Naive thymus-derived CD4-positive, alpha-beta T cell (primary cell): ENCODE results near the gene CASP12. TPM values are rescaled to one million over a fixed set of nuclear protein-coding genes. Genes with fewer than 3 reads are reported as not detected.

ENCODE experiments used
- ATAC-seq: fragments of 150-1000 bp; cut with Tn5 transposase; 2 replicates; pipeline ENCODE4 v1.10.0; 2021; ENCODE audit warnings: mild to moderate bottlenecking, moderate library complexity
- CTCF ChIA-PET: fragments of 350-600 bp; sonication (Branson Sonifier 250); formaldehyde crosslinking; loops from one replicate; lab custom pipeline; 2021; ENCODE audit warnings: antibody characterized with exemption; lab: Charles Lee
- POLR2A ChIA-PET: fragments of 350-600 bp; sonication (Branson Sonifier 250); formaldehyde crosslinking; loops from one replicate; lab custom pipeline; 2021; ENCODE audit warnings: antibody characterized with exemption, inconsistent platforms; lab: Charles Lee
- DNase-seq, 9 donors: peaks; one replicate each; pipeline versions ENCODE4 v3.0.0 to v3.0.0-alpha.2; 2020 to 2022; ENCODE audit warnings: mixed read lengths in 1 of 9
- H3K27ac ChIP-seq: one replicate; pipeline ENCODE4 v1.7.0; 2013; ENCODE audit warnings: mild to moderate bottlenecking, low read depth, low read length, moderate library complexity
- H3K27me3 ChIP-seq, 2 donors: one replicate each; pipeline ENCODE4 v1.7.0; 2013; ENCODE audit warnings: low read length in 2 of 2, mild to moderate bottlenecking in 2 of 2, moderate library complexity in 2 of 2; ENCODE audit not compliant: control insufficient read depth in 2 of 2, insufficient read depth in 2 of 2
- H3K36me3 ChIP-seq, 3 experiments: 1 replicate in 2 of 3; 2 replicates in 1 of 3; pipeline ENCODE4 v1.7.0; 2013; ENCODE audit warnings: low read length in 3 of 3, mild to moderate bottlenecking in 3 of 3, moderate library complexity in 1 of 3; ENCODE audit not compliant: insufficient read depth in 3 of 3, control insufficient read depth in 2 of 3
- H3K4me1 ChIP-seq, 2 donors: one replicate each; pipeline ENCODE4 v1.7.0; 2013; ENCODE audit warnings: low read length in 2 of 2, mild to moderate bottlenecking in 2 of 2, moderate library complexity in 1 of 2; ENCODE audit not compliant: control insufficient read depth in 2 of 2, insufficient read depth in 2 of 2
- H3K4me3 ChIP-seq: 2 replicates; pipeline ENCODE4 v1.7.0; 2013; ENCODE audit warnings: mild to moderate bottlenecking, low read length
- H3K9me3 ChIP-seq, 3 experiments: 1 replicate in 2 of 3; 2 replicates in 1 of 3; pipeline ENCODE4 v1.7.0; 2013; ENCODE audit warnings: low read length in 3 of 3; ENCODE audit not compliant: control insufficient read depth in 2 of 3
- H3K27ac Mint-ChIP-seq, 9 donors: one replicate each; pipeline ENCODE4 v1.8.0; 2020 to 2022; ENCODE audit warnings: mixed read lengths in 9 of 9, mild to moderate bottlenecking in 8 of 9, moderate library complexity in 5 of 9, inconsistent platforms in 2 of 9
- H3K27me3 Mint-ChIP-seq, 5 donors: one replicate each; pipeline ENCODE4 v1.8.0; 2021 to 2022; ENCODE audit warnings: mixed read lengths in 5 of 5, mild to moderate bottlenecking in 1 of 5
- H3K36me3 Mint-ChIP-seq, 5 donors: one replicate each; pipeline ENCODE4 v1.8.0; 2020 to 2022; ENCODE audit warnings: mixed read lengths in 5 of 5, mild to moderate bottlenecking in 3 of 5, inconsistent platforms in 1 of 5
- H3K4me1 Mint-ChIP-seq, 7 donors: one replicate each; pipeline ENCODE4 v1.8.0; 2020 to 2022; ENCODE audit warnings: mixed read lengths in 7 of 7, mild to moderate bottlenecking in 3 of 7, inconsistent platforms in 1 of 7
- H3K4me3 Mint-ChIP-seq, 10 donors: one replicate each; pipeline ENCODE4 v1.8.0; 2020 to 2022; ENCODE audit warnings: mild to moderate bottlenecking in 10 of 10, mixed read lengths in 10 of 10, moderate library complexity in 6 of 10, inconsistent platforms in 2 of 10
- H3K9me3 Mint-ChIP-seq, 11 donors: one replicate each; pipeline ENCODE4 v1.8.0; 2020 to 2022; ENCODE audit warnings: mixed read lengths in 11 of 11, mild to moderate bottlenecking in 4 of 11, inconsistent platforms in 1 of 11, moderate library complexity in 1 of 11
- intact Hi-C, 2 donors: fragments of 100-400 bp; cut with micrococcal nuclease; formaldehyde crosslinking; loops; one replicate each; pipeline ENCODE4 v1.15.1; 2023
- polyA plus RNA-seq, 2 donors: library from polyadenylated mRNA; unstranded; fragments of 300-500 nt; fragmentation: Illumina TruSeq; gene quantifications; one replicate each; pipeline ENCODE4 v1.2.3, GENCODE V29; 2021
- total RNA-seq, 6 experiments: library from RNA in 5 of 6; stranded (reverse) in 5 of 6; gene quantifications; 1 replicate in 5 of 6; 2 replicates in 1 of 6; pipeline ENCODE4 v1.2.3 and lab custom pipeline; 2021 to 2026

Gene CASP12
- total and polyA plus RNA-seq, 7 experiments from 2014 or later, result not detected

- no peak overlapping the region for H3K27ac ChIP-seq
- ChIA-PET CTCF (no interaction called here), POLR2A (no interaction called here)
- Mint-ChIP-seq H3K27me3 (peaks cover 0 to 2% (median 0%) of the 10 kb centered on the region in 5 donors), H3K9me3 (peaks cover 0 to 9% (median 0%) of the 10 kb centered on the region in 11 donors), H3K4me3 (peak overlapping the region in 6 of 10 donors; percentile 42 to 73 (median 54)), H3K4me1 (peaks cover 10 to 30% (median 26%) of the 10 kb centered on the region in 7 donors), H3K27ac (peak overlapping the region in 6 of 9 donors; percentile 0 to 73 (median 56)), H3K36me3 (peaks cover 0 to 16% (median 12%) of the 10 kb centered on the region in 5 donors)
- no peaks in the 10 kb centered on the region for H3K9me3 ChIP-seq
- H3K4me3 ChIP-seq, result peak overlapping the region; percentile 34
- no peaks in the 10 kb centered on the region for H3K27me3 ChIP-seq
- H3K36me3 ChIP-seq, result no peaks in the 10 kb centered on the region
- H3K4me1 ChIP-seq, result peaks cover 3 to 23% of the 10 kb centered on the region in 2 donors
- DNase-seq (no peak), ATAC-seq (no peak)
- intact Hi-C loops, result loop anchor here (1.0 to 2.0 kb wide), 3 partner anchors 9 to 20 kb away; no protein-coding TSS in a partner anchor
Measured at GRCh38 chr11:104898685-104899013, 389 bp upstream of the CASP12 start.

GRCh38 chr11:104895634-104896033 lies 2.6 kb downstream of the CASP12 start:
- H3K4me3 Mint-ChIP-seq, result no peak overlapping the region
- POLR2A ChIA-PET, result no interaction called here
- H3K4me1 ChIP-seq, result peaks cover 3 to 15% of the 10 kb centered on the region in 2 donors
- H3K9me3 ChIP-seq, result no peaks in the 10 kb centered on the region
- H3K27ac Mint-ChIP-seq, result peak overlapping the region in 1 of 9 donors; percentile 67
- no peaks in the 10 kb centered on the region for H3K27me3 ChIP-seq
- DNase-seq (no peak), ATAC-seq (no peak)
- peaks cover 0 to 3% (median 0%) of the 10 kb centered on the region in 11 donors for H3K9me3 Mint-ChIP-seq
- CTCF ChIA-PET, result no interaction called here
- peaks cover 5 to 17% (median 14%) of the 10 kb centered on the region in 7 donors for H3K4me1 Mint-ChIP-seq
- H3K36me3 Mint-ChIP-seq, result peaks cover 0 to 3% (median 0%) of the 10 kb centered on the region in 5 donors
- intact Hi-C loops, result no loop called here
- H3K27ac ChIP-seq, result no peak overlapping the region
- no peaks in the 10 kb centered on the region for H3K36me3 ChIP-seq
- no peak overlapping the region for H3K4me3 ChIP-seq
- peaks cover 0 to 2% (median 0%) of the 10 kb centered on the region in 5 donors for H3K27me3 Mint-ChIP-seq

GRCh38 chr11:104893876-104894275 lies 4.4 kb downstream of the CASP12 start:
- peaks cover 0 to 2% (median 0%) of the 10 kb centered on the region in 5 donors for H3K27me3 Mint-ChIP-seq
- peaks cover 3 to 8% of the 10 kb centered on the region in 2 donors for H3K4me1 ChIP-seq
- ATAC-seq (no peak), DNase-seq (no peak)
- peaks cover 4 to 14% (median 13%) of the 10 kb centered on the region in 7 donors for H3K4me1 Mint-ChIP-seq
- H3K36me3 ChIP-seq, result no peaks in the 10 kb centered on the region
- ChIA-PET POLR2A (no interaction called here), CTCF (no interaction called here)
- no peak overlapping the region for H3K27ac Mint-ChIP-seq
- intact Hi-C loops, result no loop called here
- H3K36me3 Mint-ChIP-seq, result peaks cover 0 to 4% (median 0%) of the 10 kb centered on the region in 5 donors
- H3K4me3 ChIP-seq, result no peak overlapping the region
- peaks cover 0 to 3% (median 0%) of the 10 kb centered on the region in 11 donors for H3K9me3 Mint-ChIP-seq
- no peaks in the 10 kb centered on the region for H3K27me3 ChIP-seq
- no peak overlapping the region for H3K27ac ChIP-seq
- no peaks in the 10 kb centered on the region for H3K9me3 ChIP-seq
- H3K4me3 Mint-ChIP-seq, result no peak overlapping the region

GRCh38 chr11:104892723-104893511 lies 5.3 kb downstream of the CASP12 start:
- POLR2A ChIA-PET, result interaction anchor here (1.0 kb wide), 1 partner anchor 11 kb away, joined by 4 read pairs; no protein-coding TSS in a partner anchor
- Histone ChIP-seq H3K4me1 (no peaks in the 10 kb centered on the region), H3K4me3 (no peak overlapping the region), H3K27me3 (no peaks in the 10 kb centered on the region), H3K27ac (no peak overlapping the region), H3K36me3 (no peaks in the 10 kb centered on the region), H3K9me3 (no peaks in the 10 kb centered on the region)
- H3K4me3 Mint-ChIP-seq, result no peak overlapping the region
- peaks cover 3 to 9% (median 4%) of the 10 kb centered on the region in 7 donors for H3K4me1 Mint-ChIP-seq
- H3K9me3 Mint-ChIP-seq, result peaks cover 0 to 3% (median 0%) of the 10 kb centered on the region in 11 donors
- DNase-seq, result no peak
- no peak for ATAC-seq
- H3K27ac Mint-ChIP-seq, result no peak overlapping the region
- H3K27me3 Mint-ChIP-seq, result peaks cover 0 to 2% (median 0%) of the 10 kb centered on the region in 5 donors
- peaks cover 0 to 5% (median 0%) of the 10 kb centered on the region in 5 donors for H3K36me3 Mint-ChIP-seq
- intact Hi-C loops, result no loop called here
- CTCF ChIA-PET, result no interaction called here

GRCh38 chr11:104891135-104891534 lies 7.1 kb downstream of the CASP12 start:
- Histone ChIP-seq H3K36me3 (no peaks in the 10 kb centered on the region), H3K4me3 (no peak overlapping the region), H3K27me3 (no peaks in the 10 kb centered on the region), H3K4me1 (no peaks in the 10 kb centered on the region), H3K27ac (no peak overlapping the region), H3K9me3 (no peaks in the 10 kb centered on the region)
- DNase-seq, result no peak
- peaks cover 0 to 9% (median 0%) of the 10 kb centered on the region in 7 donors for H3K4me1 Mint-ChIP-seq
- no peak for ATAC-seq
- POLR2A ChIA-PET, result interaction anchor here (0.7 kb wide), 1 partner anchor 13 kb away, joined by 3 read pairs; no protein-coding TSS in a partner anchor
- peaks cover 0 to 2% (median 0%) of the 10 kb centered on the region in 5 donors for H3K27me3 Mint-ChIP-seq
- no peak overlapping the region for H3K4me3 Mint-ChIP-seq
- CTCF ChIA-PET, result no interaction called here
- H3K36me3 Mint-ChIP-seq, result peaks cover 0 to 5% (median 0%) of the 10 kb centered on the region in 5 donors
- peaks cover 0 to 2% (median 0%) of the 10 kb centered on the region in 11 donors for H3K9me3 Mint-ChIP-seq
- H3K27ac Mint-ChIP-seq, result no peak overlapping the region
- intact Hi-C loops, result no loop called here

GRCh38 chr11:104883342-104883741 lies 14.9 kb downstream of the CASP12 start:
- ATAC-seq (no peak), DNase-seq (no peak)
- Mint-ChIP-seq H3K9me3 (peaks cover 0 to 1% (median 0%) of the 10 kb centered on the region in 11 donors), H3K36me3 (peaks cover 0 to 12% (median 0%) of the 10 kb centered on the region in 5 donors), H3K4me1 (peaks cover 6 to 20% (median 16%) of the 10 kb centered on the region in 7 donors), H3K27ac (no peak overlapping the region), H3K27me3 (no peaks in the 10 kb centered on the region), H3K4me3 (no peak overlapping the region)
- POLR2A ChIA-PET, result interaction anchor here (0.8 kb wide), 1 partner anchor 44 kb away, joined by 3 read pairs; no protein-coding TSS in a partner anchor
- no peaks in the 10 kb centered on the region for H3K36me3 ChIP-seq
- no peaks in the 10 kb centered on the region for H3K9me3 ChIP-seq
- CTCF ChIA-PET, result no interaction called here
- no peak overlapping the region for H3K4me3 ChIP-seq
- H3K4me1 ChIP-seq, result no peaks in the 10 kb centered on the region
- H3K27ac ChIP-seq, result no peak overlapping the region
- no peaks in the 10 kb centered on the region for H3K27me3 ChIP-seq
- intact Hi-C loops, result loop anchor here in 1 of 2 donors (2.0 kb wide), 1 partner anchor 15 kb away; the partner anchor contains the start of gene CASP12
